HEK293 (cell line): Measurements from ENCODE around the gene HLA-DMA.

Source experiments
- GFI1B ChIP-seq: fragments of 450-650 bp; formaldehyde crosslinking; IDR thresholded peaks from 2 replicates; pipeline ENCODE4 v1.5.1; 2016; ENCODE audit warnings: missing biosample characterization, missing genetic modification characterization
- HOXD13 ChIP-seq: sonication (generic); formaldehyde crosslinking; IDR thresholded peaks from 2 replicates; pipeline ENCODE4 v1.8.0; 2022; ENCODE audit warnings: missing genetic modification reagents, borderline replicate concordance
- ZBTB20 ChIP-seq: fragments of 450-650 bp; formaldehyde crosslinking; IDR thresholded peaks from 2 replicates; pipeline ENCODE4 v1.5.1; 2016; ENCODE audit warnings: missing biosample characterization, missing genetic modification characterization
- ZBTB48 ChIP-seq: fragments of 450-650 bp; formaldehyde crosslinking; IDR thresholded peaks from 2 replicates; pipeline ENCODE4 v1.5.1; 2016; ENCODE audit warnings: missing biosample characterization, missing genetic modification characterization
- ZFHX2 ChIP-seq: fragments of 450-650 bp; formaldehyde crosslinking; conservative IDR thresholded peaks from 2 replicates; pipeline ENCODE4 v1.5.1; 2016; ENCODE audit warnings: missing biosample characterization, missing genetic modification characterization
- ZFP37 ChIP-seq: fragments of 450-650 bp; formaldehyde crosslinking; IDR thresholded peaks from 2 replicates; pipeline ENCODE4 v1.5.1; 2016; ENCODE audit warnings: missing biosample characterization, missing genetic modification characterization
- ZNF211 ChIP-seq: fragments of 450-650 bp; formaldehyde crosslinking; IDR thresholded peaks from 2 replicates; pipeline ENCODE4 v1.5.1; 2016; ENCODE audit warnings: low read depth, missing biosample characterization, missing genetic modification characterization
- ZNF354C ChIP-seq: fragments of 450-650 bp; formaldehyde crosslinking; IDR thresholded peaks from 2 replicates; pipeline ENCODE4 v1.5.1; 2016; ENCODE audit warnings: missing biosample characterization, missing genetic modification characterization, low read depth, borderline replicate concordance
- ZNF549 ChIP-seq: fragments of 450-650 bp; IDR thresholded peaks from 2 replicates; pipeline ENCODE4 v1.5.1; 2018; ENCODE audit warnings: missing biosample characterization, missing genetic modification characterization, mild to moderate bottlenecking, inconsistent platforms, moderate library complexity
- ZNF639 ChIP-seq: fragments of 450-650 bp; formaldehyde crosslinking; IDR thresholded peaks from 2 replicates; pipeline ENCODE4 v1.5.1; 2016; ENCODE audit warnings: missing biosample characterization, missing genetic modification characterization
- ZNF660 ChIP-seq: fragments of 450-650 bp; IDR thresholded peaks from 2 replicates; pipeline ENCODE4 v1.5.1; 2018; ENCODE audit warnings: missing biosample characterization, mild to moderate bottlenecking, missing genetic modification characterization
- ZNF76 ChIP-seq: fragments of 450-650 bp; formaldehyde crosslinking; IDR thresholded peaks from 2 replicates; pipeline ENCODE4; 2016; ENCODE audit warnings: low read depth, missing biosample characterization, missing genetic modification characterization, borderline replicate concordance
- ZNF777 ChIP-seq: fragments of 450-650 bp; formaldehyde crosslinking; IDR thresholded peaks from 2 replicates; pipeline ENCODE4 v1.5.1; 2017; ENCODE audit warnings: missing biosample characterization, missing genetic modification characterization, borderline replicate concordance
- TF ChIP-seq, protein P1 (sequence below): fragments of 450-650 bp; formaldehyde crosslinking; IDR thresholded peaks from 2 replicates; pipeline ENCODE4 v1.5.1; 2016; ENCODE audit warnings: missing biosample characterization, missing genetic modification characterization, borderline replicate concordance
- TF ChIP-seq, protein P2 (sequence below): fragments of 450-650 bp; formaldehyde crosslinking; IDR thresholded peaks from 2 replicates; pipeline ENCODE4 v1.5.1; 2017; ENCODE audit warnings: missing biosample characterization, mild to moderate bottlenecking, missing genetic modification characterization, moderate library complexity
- TF ChIP-seq, protein P3 (sequence below): fragments of 450-650 bp; formaldehyde crosslinking; conservative IDR thresholded peaks from 2 replicates; pipeline ENCODE4 v1.5.1; 2016; ENCODE audit warnings: low read depth, missing biosample characterization, missing genetic modification characterization
- TF ChIP-seq, protein P4 (sequence below): fragments of 450-650 bp; formaldehyde crosslinking; IDR thresholded peaks from 2 replicates; pipeline ENCODE4 v1.5.1; 2017; ENCODE audit warnings: missing biosample characterization, missing genetic modification characterization
- TF ChIP-seq, protein P5 (sequence below): fragments of 450-650 bp; formaldehyde crosslinking; IDR thresholded peaks from 2 replicates; pipeline ENCODE4 v1.5.1; 2016; ENCODE audit warnings: missing biosample characterization, missing genetic modification characterization
- TF ChIP-seq, protein P6 (sequence below): fragments of 450-650 bp; formaldehyde crosslinking; IDR thresholded peaks from 2 replicates; pipeline ENCODE4 v1.5.1; 2016; ENCODE audit warnings: missing biosample characterization, missing genetic modification characterization

Gene HLA-DMA

DNA sequence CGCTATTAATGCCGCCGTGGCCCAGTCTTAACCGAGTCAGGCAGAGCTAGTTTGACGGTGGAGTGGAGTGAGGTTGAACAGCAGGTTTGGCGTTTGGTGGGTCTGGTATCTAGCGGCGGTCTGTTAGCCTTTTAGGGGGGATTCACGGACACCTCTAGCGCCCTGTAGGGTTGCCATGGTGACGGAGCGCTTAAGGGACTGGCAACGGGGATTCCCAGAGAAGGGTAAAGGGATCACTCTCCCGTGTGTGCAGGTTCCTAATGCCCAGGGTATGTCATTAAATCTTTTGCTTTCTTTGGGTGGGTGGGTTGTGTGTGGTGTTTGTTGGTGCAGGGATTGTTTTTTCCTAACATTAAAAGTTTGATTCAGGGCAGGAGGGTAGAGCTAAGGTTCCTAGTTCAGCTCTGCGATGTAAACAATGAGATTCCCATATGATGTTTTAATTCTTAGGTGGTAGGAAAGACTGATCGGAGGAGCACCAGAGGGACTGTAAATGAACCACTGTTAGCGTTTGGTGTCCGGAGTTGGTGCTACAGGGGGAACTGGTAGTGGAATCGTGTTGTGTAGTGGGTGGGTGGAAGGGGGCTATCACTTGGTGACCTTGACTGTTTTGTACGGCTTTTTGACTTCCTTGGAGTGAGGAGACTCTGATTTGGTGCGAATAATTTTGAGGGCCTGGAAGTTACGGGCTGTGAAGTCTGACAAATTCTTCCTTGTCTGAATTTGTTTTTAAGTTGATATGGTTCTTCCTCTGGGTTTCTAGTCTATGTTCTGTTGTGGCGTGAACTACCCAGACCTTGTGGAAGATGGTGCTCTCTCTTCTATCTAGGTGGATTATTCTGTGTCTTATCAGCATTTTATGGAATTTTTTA, 20.5 kb upstream of the HLA-DMA start (continued):
- TF ChIP-seq ZNF777 (tag by site-specific recombination) (no peak), ZBTB48 (tag by site-specific recombination) (peak; percentile 79), ZNF549 (tag by site-specific recombination) (no peak), ZNF639 (tag by site-specific recombination) (no peak), ZNF76 (tag by site-specific recombination) (no peak), ZNF211 (tag by site-specific recombination) (no peak), ZNF354C (tag by site-specific recombination) (no peak), ZFP37 (no peak), GFI1B (0 out of 2 replicates have a peak, but pooled peaks have one; percentile 20), ZNF660 (tag by site-specific recombination) (no peak; the same call in 1 of the 2 replicates), ZFHX2 (tag by site-specific recombination) (0 out of 2 replicates have a peak, but pooled peaks have one; percentile 17), HOXD13 (CRISPR knock-in tag) (no peak; the same call in 1 of the 2 replicates), ZBTB20 (tag by site-specific recombination) (no peak; the same call in 1 of the 2 replicates)
- TF ChIP-seq, protein P1, sequence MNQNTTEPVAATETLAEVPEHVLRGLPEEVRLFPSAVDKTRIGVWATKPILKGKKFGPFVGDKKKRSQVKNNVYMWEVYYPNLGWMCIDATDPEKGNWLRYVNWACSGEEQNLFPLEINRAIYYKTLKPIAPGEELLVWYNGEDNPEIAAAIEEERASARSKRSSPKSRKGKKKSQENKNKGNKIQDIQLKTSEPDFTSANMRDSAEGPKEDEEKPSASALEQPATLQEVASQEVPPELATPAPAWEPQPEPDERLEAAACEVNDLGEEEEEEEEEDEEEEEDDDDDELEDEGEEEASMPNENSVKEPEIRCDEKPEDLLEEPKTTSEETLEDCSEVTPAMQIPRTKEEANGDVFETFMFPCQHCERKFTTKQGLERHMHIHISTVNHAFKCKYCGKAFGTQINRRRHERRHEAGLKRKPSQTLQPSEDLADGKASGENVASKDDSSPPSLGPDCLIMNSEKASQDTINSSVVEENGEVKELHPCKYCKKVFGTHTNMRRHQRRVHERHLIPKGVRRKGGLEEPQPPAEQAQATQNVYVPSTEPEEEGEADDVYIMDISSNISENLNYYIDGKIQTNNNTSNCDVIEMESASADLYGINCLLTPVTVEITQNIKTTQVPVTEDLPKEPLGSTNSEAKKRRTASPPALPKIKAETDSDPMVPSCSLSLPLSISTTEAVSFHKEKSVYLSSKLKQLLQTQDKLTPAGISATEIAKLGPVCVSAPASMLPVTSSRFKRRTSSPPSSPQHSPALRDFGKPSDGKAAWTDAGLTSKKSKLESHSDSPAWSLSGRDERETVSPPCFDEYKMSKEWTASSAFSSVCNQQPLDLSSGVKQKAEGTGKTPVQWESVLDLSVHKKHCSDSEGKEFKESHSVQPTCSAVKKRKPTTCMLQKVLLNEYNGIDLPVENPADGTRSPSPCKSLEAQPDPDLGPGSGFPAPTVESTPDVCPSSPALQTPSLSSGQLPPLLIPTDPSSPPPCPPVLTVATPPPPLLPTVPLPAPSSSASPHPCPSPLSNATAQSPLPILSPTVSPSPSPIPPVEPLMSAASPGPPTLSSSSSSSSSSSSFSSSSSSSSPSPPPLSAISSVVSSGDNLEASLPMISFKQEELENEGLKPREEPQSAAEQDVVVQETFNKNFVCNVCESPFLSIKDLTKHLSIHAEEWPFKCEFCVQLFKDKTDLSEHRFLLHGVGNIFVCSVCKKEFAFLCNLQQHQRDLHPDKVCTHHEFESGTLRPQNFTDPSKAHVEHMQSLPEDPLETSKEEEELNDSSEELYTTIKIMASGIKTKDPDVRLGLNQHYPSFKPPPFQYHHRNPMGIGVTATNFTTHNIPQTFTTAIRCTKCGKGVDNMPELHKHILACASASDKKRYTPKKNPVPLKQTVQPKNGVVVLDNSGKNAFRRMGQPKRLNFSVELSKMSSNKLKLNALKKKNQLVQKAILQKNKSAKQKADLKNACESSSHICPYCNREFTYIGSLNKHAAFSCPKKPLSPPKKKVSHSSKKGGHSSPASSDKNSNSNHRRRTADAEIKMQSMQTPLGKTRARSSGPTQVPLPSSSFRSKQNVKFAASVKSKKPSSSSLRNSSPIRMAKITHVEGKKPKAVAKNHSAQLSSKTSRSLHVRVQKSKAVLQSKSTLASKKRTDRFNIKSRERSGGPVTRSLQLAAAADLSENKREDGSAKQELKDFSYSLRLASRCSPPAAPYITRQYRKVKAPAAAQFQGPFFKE, result no peak
- TF ChIP-seq, protein P2, sequence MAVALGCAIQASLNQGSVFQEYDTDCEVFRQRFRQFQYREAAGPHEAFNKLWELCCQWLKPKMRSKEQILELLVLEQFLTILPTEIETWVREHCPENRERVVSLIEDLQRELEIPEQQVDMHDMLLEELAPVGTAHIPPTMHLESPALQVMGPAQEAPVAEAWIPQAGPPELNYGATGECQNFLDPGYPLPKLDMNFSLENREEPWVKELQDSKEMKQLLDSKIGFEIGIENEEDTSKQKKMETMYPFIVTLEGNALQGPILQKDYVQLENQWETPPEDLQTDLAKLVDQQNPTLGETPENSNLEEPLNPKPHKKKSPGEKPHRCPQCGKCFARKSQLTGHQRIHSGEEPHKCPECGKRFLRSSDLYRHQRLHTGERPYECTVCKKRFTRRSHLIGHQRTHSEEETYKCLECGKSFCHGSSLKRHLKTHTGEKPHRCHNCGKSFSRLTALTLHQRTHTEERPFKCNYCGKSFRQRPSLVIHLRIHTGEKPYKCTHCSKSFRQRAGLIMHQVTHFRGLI, result no peak
- TF ChIP-seq, protein P3, sequence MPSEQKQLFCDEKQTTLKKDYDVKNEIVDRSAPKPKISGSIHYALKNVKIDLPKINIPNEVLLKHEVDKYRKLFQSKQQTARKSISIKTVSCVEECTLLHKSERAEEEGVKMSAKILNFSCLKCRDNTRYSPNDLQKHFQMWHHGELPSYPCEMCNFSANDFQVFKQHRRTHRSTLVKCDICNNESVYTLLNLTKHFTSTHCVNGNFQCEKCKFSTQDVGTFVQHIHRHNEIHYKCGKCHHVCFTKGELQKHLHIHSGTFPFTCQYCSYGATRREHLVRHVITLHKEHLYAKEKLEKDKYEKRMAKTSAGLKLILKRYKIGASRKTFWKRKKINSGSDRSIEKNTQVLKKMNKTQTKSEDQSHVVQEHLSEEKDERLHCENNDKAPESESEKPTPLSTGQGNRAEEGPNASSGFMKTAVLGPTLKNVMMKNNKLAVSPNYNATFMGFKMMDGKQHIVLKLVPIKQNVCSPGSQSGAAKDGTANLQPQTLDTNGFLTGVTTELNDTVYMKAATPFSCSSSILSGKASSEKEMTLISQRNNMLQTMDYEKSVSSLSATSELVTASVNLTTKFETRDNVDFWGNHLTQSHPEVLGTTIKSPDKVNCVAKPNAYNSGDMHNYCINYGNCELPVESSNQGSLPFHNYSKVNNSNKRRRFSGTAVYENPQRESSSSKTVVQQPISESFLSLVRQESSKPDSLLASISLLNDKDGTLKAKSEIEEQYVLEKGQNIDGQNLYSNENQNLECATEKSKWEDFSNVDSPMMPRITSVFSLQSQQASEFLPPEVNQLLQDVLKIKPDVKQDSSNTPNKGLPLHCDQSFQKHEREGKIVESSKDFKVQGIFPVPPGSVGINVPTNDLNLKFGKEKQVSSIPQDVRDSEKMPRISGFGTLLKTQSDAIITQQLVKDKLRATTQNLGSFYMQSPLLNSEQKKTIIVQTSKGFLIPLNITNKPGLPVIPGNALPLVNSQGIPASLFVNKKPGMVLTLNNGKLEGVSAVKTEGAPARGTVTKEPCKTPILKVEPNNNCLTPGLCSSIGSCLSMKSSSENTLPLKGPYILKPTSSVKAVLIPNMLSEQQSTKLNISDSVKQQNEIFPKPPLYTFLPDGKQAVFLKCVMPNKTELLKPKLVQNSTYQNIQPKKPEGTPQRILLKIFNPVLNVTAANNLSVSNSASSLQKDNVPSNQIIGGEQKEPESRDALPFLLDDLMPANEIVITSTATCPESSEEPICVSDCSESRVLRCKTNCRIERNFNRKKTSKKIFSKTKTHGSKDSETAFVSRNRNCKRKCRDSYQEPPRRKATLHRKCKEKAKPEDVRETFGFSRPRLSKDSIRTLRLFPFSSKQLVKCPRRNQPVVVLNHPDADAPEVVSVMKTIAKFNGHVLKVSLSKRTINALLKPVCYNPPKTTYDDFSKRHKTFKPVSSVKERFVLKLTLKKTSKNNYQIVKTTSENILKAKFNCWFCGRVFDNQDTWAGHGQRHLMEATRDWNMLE (tag by site-specific recombination), result 0 out of 2 replicates have a peak, but pooled peaks have one; percentile 21
- TF ChIP-seq, protein P4, sequence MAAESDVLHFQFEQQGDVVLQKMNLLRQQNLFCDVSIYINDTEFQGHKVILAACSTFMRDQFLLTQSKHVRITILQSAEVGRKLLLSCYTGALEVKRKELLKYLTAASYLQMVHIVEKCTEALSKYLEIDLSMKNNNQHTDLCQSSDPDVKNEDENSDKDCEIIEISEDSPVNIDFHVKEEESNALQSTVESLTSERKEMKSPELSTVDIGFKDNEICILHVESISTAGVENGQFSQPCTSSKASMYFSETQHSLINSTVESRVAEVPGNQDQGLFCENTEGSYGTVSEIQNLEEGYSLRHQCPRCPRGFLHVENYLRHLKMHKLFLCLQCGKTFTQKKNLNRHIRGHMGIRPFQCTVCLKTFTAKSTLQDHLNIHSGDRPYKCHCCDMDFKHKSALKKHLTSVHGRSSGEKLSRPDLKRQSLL (tag by site-specific recombination), result no peak
- TF ChIP-seq, protein P5, sequence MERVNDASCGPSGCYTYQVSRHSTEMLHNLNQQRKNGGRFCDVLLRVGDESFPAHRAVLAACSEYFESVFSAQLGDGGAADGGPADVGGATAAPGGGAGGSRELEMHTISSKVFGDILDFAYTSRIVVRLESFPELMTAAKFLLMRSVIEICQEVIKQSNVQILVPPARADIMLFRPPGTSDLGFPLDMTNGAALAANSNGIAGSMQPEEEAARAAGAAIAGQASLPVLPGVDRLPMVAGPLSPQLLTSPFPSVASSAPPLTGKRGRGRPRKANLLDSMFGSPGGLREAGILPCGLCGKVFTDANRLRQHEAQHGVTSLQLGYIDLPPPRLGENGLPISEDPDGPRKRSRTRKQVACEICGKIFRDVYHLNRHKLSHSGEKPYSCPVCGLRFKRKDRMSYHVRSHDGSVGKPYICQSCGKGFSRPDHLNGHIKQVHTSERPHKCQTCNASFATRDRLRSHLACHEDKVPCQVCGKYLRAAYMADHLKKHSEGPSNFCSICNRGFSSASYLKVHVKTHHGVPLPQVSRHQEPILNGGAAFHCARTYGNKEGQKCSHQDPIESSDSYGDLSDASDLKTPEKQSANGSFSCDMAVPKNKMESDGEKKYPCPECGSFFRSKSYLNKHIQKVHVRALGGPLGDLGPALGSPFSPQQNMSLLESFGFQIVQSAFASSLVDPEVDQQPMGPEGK (tag by site-specific recombination), result no peak
- TF ChIP-seq, protein P6, sequence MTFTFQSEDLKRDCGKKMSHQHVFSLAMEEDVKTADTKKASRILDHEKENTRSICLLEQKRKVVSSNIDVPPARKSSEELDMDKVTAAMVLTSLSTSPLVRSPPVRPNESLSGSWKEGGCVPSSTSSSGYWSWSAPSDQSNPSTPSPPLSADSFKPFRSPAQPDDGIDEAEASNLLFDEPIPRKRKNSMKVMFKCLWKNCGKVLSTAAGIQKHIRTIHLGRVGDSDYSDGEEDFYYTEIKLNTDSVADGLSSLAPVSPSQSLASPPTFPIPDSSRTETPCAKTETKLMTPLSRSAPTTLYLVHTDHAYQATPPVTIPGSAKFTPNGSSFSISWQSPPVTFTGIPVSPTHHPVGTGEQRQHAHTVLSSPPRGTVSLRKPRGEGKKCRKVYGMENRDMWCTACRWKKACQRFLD (tag by site-specific recombination), result no peak
